Right atrium auricular region (tissue), 2 donors: ENCODE measurements around the gene OR4K14. TPM values are rescaled to one million over a fixed set of nuclear protein-coding genes. Genes with fewer than 3 reads are reported as not detected.

Experiments
- DNase-seq: peaks from one replicate; pipeline ENCODE4 v3.0.0-alpha.2; 2019; ENCODE audit warnings: low spot score
- H3K27ac ChIP-seq, 2 donors: fragments of 200-600 bp; sonication (generic); 1 replicate in 1 of 2; 2 replicates in 1 of 2; pipeline ENCODE4 v1.5.1; 2016 to 2019
- H3K27me3 ChIP-seq, 2 donors: fragments of 200-600 bp; sonication (generic); one replicate each; pipeline versions ENCODE4 v1.5.1 to v1.6.0; 2017 to 2019
- H3K36me3 ChIP-seq: fragments of 200-600 bp; sonication (generic); one replicate; pipeline ENCODE4 v1.5.1; 2016
- H3K4me1 ChIP-seq, 2 donors: fragments of 200-600 bp; sonication (generic); one replicate each; pipeline versions ENCODE4 v1.5.1 to v1.6.0; 2017 to 2019
- H3K4me3 ChIP-seq, 2 donors: fragments of 200-600 bp; sonication (generic); 1 replicate in 1 of 2; 2 replicates in 1 of 2; pipeline ENCODE4 v1.5.1; 2017 to 2019; ENCODE audit warnings: mild to moderate bottlenecking in 1 of 2, moderate library complexity in 1 of 2
- H3K9me3 ChIP-seq, 2 donors: fragments of 200-600 bp; sonication (generic); one replicate each; pipeline ENCODE4 v1.5.1; 2019
- CTCF ChIP-seq, 2 donors: fragments of 200-600 bp; sonication (generic); IDR thresholded peaks; one replicate each; pipeline ENCODE4 v1.5.1; 2019; ENCODE audit warnings: antibody characterized with exemption in 2 of 2
- total RNA-seq, 2 donors: library from RNA; depleted of rRNA; stranded (reverse); fragments of >200 nt; gene quantifications; one replicate each; pipeline ENCODE4 v1.1.0, GENCODE V29; 2016

Gene OR4K14
- total RNA-seq, 2 donors from 2014 or later = not detected

- H3K27ac ChIP-seq = no peak overlapping the region
- TF ChIP-seq CTCF (IDR thresholded peaks at IDR 0.05) = no peak
- no peak for DNase-seq
- H3K4me3 ChIP-seq = no peak overlapping the region
- H3K9me3 ChIP-seq = peaks cover 0 to 6% of the 10 kb centered on the region in 2 donors
- no peaks in the 10 kb centered on the region for H3K27me3 ChIP-seq
- no peaks in the 10 kb centered on the region for H3K4me1 ChIP-seq
- no peaks in the 10 kb centered on the region for H3K36me3 ChIP-seq
Measured at GRCh38 chr14:20031058-20031457, 12.0 kb upstream of the OR4K14 start.

- Histone ChIP-seq H3K27me3 (no peaks in the 10 kb centered on the region), H3K27ac (no peak overlapping the region)
- TF ChIP-seq CTCF (IDR thresholded peaks at IDR 0.05) = no peak
Measured at GRCh38 chr14:20008156-20008555, 11.0 kb downstream of the OR4K14 start.

GRCh38 chr14:20002319-20002718, 16.8 kb downstream of the OR4K14 start:
- no peak for DNase-seq
- TF ChIP-seq CTCF (IDR thresholded peaks at IDR 0.05) = no peak
- Histone ChIP-seq H3K9me3 (no peaks in the 10 kb centered on the region), H3K4me1 (no peaks in the 10 kb centered on the region), H3K36me3 (no peaks in the 10 kb centered on the region), H3K27ac (no peak overlapping the region), H3K27me3 (no peaks in the 10 kb centered on the region), H3K4me3 (no peak overlapping the region)

More at GRCh38 chr14:20008156-20008555, 11.0 kb downstream of the OR4K14 start:
- no peak overlapping the region for H3K4me3 ChIP-seq
- no peak for DNase-seq
- H3K4me1 ChIP-seq = no peaks in the 10 kb centered on the region
- H3K36me3 ChIP-seq = no peaks in the 10 kb centered on the region
- H3K9me3 ChIP-seq = peaks cover 0 to 12% of the 10 kb centered on the region in 2 donors

- Histone ChIP-seq H3K27ac (no peak within 1 kb of the TSS), H3K9me3 (no peaks in the 10 kb centered on the region), H3K4me3 (no peak within 1 kb of the TSS), H3K4me1 (no peaks in the 10 kb centered on the region), H3K27me3 (no peaks in the 10 kb centered on the region), H3K36me3 (no peaks in the 10 kb centered on the region)
- TF ChIP-seq CTCF (IDR thresholded peaks at IDR 0.05) = no peak
- no peak for DNase-seq
Measured at GRCh38 chr14:20001863-20002262, 17.2 kb downstream of the OR4K14 start, which contains the start of gene OR4Q2. OR4Q2 (plus strand) TSS chr14:20002163.

GRCh38 chr14:19993438-19993837, 25.7 kb downstream of the OR4K14 start:
- no peaks in the 10 kb centered on the region for H3K27me3 ChIP-seq
- no peaks in the 10 kb centered on the region for H3K4me1 ChIP-seq
- H3K9me3 ChIP-seq = no peaks in the 10 kb centered on the region
- no peak overlapping the region for H3K4me3 ChIP-seq
- no peak for DNase-seq
- no peak overlapping the region for H3K27ac ChIP-seq
- no peak for TF ChIP-seq CTCF (IDR thresholded peaks at IDR 0.05)
- no peaks in the 10 kb centered on the region for H3K36me3 ChIP-seq

- TF ChIP-seq CTCF (IDR thresholded peaks at IDR 0.05) = no peak
- H3K27me3 ChIP-seq = no peaks in the 10 kb centered on the region
Measured at GRCh38 chr14:19975291-19975690, 43.8 kb downstream of the OR4K14 start, which contains the start of gene OR4K15. OR4K15 (plus strand) TSS chr14:19975591; CDS start chr14:19975591, 0 bp downstream.

More at GRCh38 chr14:19975291-19975690, 43.8 kb downstream of the OR4K14 start, which contains the start of gene OR4K15:
- no peak within 1 kb of the TSS for H3K4me3 ChIP-seq
- no peak for DNase-seq
- no peaks in the 10 kb centered on the region for H3K4me1 ChIP-seq
- H3K36me3 ChIP-seq = no peaks in the 10 kb centered on the region
- no peak within 1 kb of the TSS for H3K27ac ChIP-seq
- no peaks in the 10 kb centered on the region for H3K9me3 ChIP-seq
